D341Med (cell line): ENCODE measurements around the gene NTSR2.

Source experiments
- DNase-seq: peaks from one replicate; pipeline ENCODE4 v3.0.0; 2012; ENCODE audit warnings: low spot score

Gene NTSR2, protein sequence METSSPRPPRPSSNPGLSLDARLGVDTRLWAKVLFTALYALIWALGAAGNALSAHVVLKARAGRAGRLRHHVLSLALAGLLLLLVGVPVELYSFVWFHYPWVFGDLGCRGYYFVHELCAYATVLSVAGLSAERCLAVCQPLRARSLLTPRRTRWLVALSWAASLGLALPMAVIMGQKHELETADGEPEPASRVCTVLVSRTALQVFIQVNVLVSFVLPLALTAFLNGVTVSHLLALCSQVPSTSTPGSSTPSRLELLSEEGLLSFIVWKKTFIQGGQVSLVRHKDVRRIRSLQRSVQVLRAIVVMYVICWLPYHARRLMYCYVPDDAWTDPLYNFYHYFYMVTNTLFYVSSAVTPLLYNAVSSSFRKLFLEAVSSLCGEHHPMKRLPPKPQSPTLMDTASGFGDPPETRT

DNA sequence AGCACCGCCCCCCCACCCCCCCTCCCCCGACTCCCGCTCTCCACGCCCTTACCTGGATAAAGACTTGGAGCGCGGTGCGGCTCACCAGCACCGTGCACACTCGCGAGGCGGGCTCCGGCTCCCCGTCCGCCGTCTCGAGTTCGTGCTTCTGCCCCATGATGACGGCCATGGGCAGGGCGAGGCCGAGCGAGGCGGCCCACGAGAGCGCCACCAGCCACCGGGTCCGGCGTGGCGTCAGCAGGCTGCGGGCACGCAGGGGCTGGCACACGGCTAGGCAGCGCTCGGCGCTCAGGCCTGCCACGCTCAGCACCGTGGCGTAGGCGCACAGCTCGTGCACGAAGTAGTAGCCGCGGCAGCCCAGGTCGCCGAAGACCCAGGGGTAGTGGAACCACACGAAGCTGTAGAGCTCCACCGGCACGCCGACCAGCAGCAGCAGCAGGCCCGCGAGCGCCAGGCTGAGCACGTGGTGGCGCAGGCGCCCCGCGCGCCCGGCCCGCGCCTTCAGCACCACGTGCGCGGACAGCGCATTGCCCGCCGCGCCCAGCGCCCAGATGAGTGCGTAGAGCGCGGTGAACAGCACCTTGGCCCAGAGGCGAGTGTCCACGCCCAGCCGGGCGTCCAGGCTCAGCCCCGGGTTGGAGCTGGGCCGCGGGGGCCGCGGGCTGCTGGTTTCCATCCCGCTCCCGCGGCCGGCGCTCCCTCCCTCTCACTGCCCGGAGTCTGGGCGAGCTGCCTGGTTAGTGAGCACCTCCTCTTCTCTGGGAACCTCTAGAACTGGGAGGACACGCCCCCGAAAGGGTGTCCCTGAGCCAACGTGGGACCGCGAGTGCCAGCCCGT lies at the start of gene NTSR2:
TSS of gene NTSR2 (minus strand) at position 742 of the 838 bp plus-strand sequence. CDS start at position 676, 66 bp downstream.
- no peak for DNase-seq

DNA sequence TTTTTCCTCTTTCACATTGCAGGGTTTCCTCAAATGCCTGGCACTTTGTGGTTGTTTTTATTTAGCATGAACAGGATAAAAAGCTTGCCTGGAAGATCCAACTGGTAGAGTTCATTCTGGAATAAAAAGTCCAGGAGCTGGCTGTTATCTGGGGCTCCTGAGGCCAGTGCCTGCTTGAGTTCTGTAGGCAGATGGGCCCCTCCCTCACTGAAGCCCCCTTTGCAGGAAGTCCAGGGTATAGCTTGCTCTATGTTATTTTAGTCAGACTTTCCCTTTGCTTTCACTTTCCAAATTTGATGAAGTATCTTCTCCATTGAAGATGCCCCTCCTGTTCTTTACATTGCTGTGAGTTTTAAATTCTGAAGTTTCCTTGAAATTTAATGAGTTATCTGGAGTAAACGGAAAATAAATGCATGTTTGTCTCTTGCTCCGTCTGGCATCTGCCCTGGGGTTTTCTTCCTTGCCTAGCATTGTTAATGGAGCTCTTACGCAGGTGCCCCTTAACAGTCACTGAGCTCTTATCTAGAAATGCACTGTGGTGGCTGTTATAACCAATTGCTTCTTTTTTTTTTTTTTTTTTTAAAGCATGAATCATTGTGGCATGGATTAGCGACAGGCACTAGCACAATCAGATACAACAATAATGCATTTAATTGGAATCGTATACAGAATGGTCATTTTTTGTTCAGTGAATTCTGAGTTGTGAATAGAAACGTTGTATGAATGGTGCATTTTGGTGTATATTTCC lies 49.4 kb upstream of the NTSR2 start:
- no peak for DNase-seq

DNA sequence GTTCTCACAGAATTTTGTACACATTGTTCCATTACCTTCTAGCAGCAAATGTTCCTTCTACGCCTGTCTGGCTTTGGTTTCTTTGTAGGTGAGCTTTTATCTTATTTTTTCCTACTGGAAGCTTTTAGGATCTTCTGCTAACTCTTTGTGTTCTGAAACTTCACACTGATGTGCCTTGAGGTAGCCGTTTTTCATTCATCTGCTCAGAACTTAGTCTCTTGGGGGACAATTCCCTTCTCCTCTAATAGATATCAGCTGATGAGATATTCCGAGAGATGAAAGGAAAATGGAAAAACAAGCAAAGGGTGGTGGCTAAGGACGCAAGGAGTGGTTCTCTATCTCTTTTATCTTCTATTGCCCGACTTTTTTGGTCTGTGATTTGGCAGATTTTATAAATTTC lies 48.6 kb upstream of the NTSR2 start:
- no peak for DNase-seq

DNA sequence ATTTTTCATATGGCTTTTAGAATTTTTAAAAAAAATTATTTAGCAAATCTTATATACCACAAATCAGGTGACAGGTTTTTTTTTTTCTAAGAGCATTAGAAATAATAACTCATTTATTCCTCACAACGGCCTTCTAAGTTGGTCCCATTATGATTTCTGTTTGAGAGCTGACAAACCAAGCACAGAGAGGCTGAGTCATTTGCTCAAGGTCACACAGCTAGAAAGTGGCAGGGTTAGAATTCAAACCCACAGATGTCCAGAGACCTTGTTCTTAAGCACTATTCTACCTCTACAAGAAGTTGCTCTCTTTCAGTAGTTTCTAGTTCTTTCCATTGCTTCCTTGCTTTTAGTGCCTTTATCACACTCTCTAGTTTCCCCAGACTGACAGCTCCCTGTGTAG lies 47.6 kb upstream of the NTSR2 start:
- DNase-seq, result no peak

DNA sequence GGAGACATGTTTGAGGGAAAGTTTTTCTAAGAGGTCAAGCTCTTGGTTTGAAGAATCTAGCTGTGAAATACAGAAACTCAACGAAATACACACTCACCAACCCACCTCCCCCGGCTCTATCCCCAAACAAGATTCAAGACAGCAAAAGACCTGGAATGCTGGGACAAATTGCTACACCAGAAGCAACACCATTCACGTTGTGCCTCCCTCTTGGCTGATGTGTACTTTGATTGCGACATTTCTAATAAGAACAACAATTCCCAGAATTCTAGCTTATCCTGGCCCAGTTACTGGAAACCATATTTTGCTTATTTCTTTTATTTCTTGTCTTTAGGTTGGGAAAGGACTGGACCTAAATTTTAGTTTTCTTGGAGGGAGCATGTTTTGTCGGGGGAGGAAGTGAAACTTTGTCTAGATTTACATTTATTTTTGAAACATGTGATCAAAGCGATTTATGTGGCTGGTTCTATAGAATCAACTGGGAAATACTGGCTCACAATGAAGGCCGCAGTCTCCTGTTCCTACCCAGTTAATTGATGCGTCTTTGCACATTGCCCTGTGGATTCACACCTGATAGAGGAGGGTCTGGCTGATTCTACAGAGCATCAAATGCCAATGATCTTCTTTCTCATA lies 46.8 kb upstream of the NTSR2 start:
- no peak for DNase-seq

DNA sequence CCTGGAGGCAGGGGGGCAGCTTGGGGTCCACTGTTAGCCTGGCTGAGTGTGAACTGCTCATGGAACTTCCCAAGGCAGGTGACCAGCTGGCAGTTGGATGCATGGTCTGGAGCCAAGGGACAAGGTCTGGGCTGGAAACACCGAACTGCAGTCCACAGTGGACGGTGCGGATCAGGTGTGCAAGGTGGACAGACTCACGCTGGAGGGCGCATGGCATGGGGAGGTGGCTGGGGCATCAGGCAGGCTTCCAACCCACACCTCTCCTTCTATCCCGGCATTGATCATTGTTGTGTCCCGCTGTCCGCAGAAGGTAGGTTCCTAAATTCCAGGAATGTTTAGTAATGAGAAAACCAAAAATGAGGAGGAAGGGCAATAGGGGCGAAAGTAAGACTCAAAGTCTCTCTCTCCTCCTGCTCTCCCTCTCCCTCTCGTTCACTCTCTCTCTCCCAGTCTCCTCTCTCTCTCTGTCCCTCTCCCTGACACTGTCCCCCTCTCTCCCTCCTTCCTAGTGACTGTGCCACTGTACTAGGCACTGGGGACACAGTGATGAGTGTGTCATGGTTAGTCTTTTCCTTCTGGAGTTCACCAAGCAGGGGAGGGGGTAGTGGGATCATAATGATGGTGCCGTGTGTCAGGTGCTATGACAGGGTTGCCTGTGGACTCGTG lies 46.1 kb upstream of the NTSR2 start:
- no peak for DNase-seq

DNA sequence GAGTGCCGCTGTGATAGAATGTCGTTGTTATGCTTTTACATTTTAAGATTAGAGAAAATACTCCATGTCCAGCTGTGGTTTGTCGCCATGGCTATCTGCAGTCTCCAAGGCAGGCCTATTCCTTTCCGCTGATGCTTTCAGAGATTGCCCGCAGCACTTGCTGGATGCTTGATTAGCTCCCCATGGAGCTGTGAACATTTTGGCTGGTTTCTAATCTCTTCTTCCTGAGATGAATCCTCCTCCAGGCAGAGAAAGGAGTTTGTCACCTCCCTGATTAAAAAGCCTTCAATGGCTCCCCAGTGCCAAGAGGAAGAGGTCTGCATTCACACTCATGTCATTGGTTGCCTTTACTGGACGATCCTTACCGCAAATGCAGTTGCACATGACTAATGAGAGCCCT lies 43.8 kb upstream of the NTSR2 start:
- no peak for DNase-seq

DNA sequence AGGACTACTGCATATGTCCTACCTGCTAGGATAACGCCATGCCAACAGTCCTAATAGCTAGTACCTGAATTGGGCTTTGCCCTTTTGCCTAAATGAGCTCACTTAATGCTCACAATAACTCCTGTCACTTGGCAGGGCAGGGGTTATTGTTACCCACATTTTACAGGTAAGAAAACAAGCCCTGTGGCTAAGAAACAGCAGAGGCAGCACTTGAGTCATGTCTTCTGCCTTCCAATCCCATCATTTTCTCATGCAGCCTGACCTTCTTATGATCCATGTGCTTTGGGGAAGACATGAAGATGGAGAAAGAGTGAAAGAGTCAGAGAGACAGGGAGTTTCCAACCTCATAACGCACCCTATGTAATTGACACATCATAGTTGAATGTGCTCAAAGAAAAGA lies 42.9 kb upstream of the NTSR2 start:
- no peak for DNase-seq

DNA sequence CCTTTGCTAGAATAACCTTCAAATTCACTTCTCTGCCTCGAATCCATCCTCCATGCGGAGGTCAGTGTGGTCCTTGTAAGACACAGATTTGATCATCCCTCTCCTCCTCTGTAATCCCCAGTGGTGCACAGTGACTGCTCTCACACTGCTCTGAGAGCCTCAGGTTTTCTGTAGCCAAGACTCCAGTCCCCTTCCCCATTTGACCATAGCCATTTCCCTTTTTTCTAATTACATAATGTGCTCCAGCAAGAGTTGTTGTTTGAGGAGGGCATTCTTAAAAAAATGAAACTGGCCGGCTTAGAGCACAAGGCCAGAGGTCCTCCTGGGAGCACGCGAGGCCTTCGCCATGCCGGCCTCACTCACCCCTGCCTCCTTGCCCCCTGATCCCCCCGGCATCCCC lies 41.8 kb upstream of the NTSR2 start:
- no peak for DNase-seq

DNA sequence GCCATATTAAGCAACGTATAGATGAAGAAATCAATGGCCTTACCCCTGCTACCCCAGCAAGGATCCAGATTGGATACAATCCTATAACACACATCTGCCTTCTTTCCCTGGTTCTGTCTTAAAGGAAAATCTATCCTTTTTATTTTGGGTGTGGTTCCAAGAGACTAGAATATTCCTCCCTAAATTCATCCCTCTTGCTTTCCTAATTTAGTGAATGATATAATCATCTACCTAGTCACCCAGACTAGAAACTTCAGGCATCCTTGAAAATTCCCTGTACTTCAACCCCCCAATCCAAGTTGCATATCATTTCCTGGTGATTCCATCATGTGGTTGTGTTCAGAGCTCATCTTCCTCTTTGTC lies 41.3 kb upstream of the NTSR2 start:
- no peak for DNase-seq

DNA sequence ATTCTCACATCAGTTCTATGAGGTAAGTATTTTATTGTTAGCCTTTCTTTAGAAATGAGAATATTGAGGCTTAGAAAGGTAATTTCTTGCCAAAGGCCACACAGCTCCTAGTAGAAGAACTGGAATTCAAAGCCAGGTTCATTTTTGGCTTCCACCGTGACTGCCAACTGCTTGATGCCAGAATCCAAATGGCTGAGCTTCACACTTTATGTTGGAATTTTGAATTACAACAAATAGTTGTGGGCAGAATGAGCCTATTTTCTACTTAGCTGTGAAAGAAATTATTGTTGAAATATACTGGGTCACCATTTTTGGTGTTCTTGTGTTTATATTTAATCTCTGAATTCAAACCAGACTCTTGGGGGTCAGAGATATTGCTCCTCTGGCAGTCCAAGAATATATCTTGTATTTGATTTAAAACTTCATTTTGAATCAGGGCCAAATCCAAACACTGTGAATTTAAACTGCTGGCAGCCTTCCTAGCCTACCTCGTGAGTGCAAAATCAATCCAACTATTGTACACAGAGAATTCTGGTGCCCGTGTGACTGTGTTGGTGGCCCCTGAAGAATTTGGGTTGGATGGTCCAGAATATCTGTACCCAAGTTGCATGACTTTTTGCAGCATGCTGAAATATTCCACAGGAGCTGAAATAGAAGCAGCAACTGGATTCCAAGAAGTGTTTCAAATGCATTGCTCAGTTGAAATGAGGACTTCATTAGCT lies 40.8 kb upstream of the NTSR2 start:
- DNase-seq, result no peak

DNA sequence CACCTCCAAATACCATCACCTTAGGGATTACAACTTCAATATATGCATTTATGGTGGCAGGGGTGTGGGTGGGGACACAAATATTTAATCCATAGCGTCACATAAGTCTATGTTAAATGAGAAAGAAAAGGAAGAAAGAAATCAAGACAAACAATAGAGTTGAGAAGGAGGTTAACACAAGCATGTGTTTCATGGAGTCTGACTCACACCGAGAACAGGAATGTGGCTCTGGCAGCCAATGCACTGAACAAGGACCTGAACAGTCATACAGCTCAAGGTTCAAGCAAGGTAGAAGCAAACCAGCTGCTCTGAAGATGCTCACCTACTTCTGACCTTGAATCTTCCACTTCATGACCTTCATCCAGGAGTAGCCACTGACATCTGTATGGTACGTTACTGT lies 40.2 kb upstream of the NTSR2 start:
- no peak for DNase-seq

DNA sequence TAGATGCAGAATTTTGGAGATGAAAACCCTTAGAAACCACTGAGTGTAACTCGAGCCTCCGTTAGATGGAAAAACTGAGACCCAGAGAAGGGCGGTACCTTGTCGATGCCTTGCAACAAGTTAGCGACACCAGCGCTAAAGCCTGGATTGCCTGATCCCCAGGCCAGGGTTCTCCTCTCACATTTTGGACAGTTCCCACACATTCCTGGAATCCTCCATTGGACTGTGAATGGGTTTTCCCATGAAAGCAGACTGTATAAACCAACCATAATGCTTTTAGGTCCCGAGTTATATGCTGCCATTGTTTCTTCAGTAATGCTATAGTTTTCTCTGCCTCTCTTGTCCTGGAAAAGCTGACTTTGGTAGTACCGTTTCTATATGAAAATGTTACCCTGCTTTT lies 39.3 kb upstream of the NTSR2 start:
- DNase-seq, result no peak

DNA sequence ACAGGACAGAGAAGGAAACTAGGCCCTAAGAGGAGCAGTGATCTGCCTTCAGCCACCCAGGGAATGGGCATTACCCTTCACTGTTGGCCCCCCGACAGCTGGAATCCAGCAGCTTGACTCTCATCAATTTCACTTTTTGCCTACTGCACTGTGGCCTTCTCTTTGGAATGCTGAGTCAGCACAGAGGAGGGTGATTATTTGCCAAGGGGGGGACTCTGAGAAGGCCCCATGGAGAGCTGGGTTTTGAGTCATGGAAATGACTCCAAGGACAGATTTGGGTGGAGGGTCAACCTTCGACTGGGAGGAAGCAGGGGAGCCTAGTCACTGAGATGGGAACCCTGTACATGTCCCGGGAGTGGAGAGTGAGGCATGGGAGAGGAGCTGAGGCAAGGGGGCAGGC lies 38.1 kb upstream of the NTSR2 start:
- no peak for DNase-seq

DNA sequence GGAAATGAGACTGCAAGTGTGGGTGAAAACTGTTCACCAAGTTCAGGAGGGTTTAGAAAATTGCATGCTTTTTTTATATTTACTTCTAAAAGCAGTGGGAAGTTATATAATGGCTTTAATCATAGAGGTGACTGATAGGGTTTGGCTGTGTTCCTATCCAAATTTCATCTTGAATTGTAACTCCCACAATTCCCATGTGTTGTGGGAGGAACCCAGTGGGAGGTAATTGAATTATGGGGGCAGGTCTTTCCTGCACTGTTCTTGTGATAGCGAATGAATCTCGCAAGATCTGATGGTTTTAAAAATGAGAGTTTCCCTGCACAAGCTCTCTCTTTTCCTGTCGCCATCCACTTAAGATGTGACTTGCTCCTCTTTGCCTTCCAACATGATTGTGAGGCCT lies 35.7 kb upstream of the NTSR2 start:
- no peak for DNase-seq

DNA sequence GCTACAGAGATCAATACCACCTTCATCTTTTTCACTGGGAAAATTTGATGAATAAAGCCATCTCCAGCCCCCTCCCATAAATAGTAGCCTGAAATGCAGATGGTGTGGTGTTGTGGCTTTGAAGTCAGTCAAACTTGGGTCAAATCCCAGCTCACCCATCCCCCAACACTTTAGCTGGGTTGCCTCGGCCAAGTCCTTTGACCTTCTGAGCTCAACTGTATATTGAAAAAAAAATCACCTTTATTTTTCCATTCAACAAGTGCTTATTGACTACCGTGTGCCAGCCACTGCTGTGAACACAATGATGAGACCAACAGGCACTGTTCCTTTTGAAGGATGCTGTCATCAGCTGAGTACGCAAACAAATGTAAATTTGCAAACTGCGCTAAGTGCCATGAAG lies 35.1 kb upstream of the NTSR2 start:
- DNase-seq, result no peak

DNA sequence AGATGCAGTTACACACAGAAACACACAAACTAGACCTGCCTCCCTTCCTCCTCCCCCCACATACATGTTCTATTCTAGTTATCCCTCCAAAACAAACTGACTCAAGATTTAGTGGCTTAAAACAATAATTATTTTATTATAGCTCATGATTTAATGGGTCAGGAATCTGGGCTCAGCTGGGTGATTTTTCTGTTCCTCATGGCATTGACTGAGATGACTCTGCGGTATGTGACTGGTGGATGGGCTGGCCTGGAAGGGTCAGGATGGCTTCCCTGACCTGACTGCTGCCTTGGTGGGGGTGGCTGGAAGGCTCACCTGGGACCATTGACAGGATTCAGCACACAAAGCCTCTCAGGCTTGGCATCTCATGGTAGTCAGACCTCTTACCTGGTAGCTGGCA lies 33.7 kb upstream of the NTSR2 start:
- no peak for DNase-seq

DNA sequence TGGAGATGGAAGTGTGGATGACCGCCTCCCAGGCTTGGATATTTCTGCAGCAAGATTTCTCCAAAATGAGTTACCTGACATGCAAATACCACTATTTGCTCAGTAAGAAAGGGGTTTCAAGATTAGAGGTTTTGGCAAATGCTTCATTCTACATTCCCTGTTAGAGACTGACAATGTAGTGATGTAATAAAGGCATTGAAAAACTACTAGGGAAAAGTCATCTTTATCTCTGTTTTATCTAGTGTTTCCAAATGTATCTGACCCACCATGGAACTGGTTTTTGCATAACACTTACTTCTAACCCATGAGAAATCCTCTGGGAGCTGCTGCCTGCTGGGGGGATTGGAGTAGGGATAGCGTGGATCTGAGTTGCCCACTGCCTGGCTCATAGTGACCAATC lies 33.0 kb upstream of the NTSR2 start:
- DNase-seq, result no peak

DNA sequence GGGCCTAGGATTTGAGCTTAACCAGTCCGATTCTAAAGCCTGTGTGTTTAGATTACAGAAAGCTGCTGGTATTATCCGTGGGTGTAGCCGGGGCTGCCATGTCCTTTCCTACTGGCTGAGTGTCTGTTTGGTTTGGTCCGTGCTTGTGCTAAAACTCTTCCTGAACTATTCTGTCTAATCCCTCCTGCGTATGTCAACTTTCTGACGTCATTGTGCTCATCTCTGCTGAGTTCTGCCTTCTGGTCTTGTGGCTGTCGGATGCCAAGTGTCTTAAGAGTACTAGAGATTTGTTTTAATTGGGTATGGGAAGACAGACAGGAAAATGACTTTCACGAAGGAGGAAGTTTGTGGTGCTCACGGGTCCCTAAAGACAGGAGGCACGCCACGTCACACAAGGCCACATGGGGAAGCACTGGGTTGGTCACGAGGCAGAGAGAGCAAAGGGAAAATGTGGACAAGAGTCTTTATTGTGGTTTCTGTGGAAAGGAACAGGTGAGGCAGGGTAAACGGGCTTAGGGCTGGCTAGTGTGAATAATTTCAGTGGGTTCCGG lies 31.8 kb upstream of the NTSR2 start:
- DNase-seq, result no peak

DNA sequence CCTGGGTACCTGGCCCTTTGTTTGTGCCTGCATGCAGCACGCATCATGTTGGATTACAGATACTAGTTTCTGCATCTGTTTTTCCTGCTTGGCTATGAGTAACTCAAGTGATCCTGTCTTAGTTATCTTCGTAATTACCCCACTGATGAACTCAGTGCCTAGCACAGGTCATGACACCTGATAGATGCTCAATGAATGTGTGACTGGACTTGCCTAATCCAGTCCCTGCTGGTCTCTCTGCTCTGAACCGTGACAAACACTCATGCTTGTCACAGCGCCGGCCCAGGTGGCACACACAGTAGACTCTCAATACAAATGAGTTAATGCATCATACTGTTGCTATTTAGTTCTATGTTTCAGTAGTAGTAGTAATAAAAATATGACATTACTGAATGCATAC lies 31.2 kb upstream of the NTSR2 start:
- no peak for DNase-seq
